Right ventricle myocardium inferior (tissue), 1 donor: ENCODE data around the gene PBRM1. TPM values are rescaled to one million over a fixed set of nuclear protein-coding genes. Genes with fewer than 3 reads are reported as not detected.
"Not testable (repeated sequence)": the region's sequence is repeated elsewhere in the genome, so short reads cannot be mapped to it uniquely, and the experiment has no call there.

Experiments used
- ATAC-seq: fragments of 200-7000 bp; cut with Tn5 transposase; one replicate; pipeline ENCODE4 v1.9.1; 2020; ENCODE audit warnings: mild to moderate bottlenecking, moderate library complexity
- DNase-seq: peaks from one replicate; pipeline ENCODE4 v3.0.0; 2021; ENCODE audit errors: missing footprints
- intact Hi-C: fragments of 100-400 bp; cut with DNase I; formaldehyde crosslinking; loops from one replicate; pipeline ENCODE4 v1.11.0; 2022
- long read RNA-seq: library from polyadenylated mRNA; unstranded; transcript quantifications from one replicate; pipeline ENCODE4 v2.0.0, GENCODE V29; 2021
- total RNA-seq: library from RNA; stranded (reverse); fragmentation: NEBNext Ultra II Directional; extraction: Animal tissue kit (Norgen Biotek cat#: 25700); gene quantifications from one replicate; pipeline ENCODE4 v1.2.1, GENCODE V29; 2021
- donor health status: DM: no; HTN: yes; CAD: no; lungs with severe emphysema.

PBRM1 gene
- 45.3 TPM for total RNA-seq
- long read RNA-seq, partial matches to known transcripts, result 3 of 6 reads
- long read RNA-seq, other reads (novel, unspliced or antisense), result 3 of 6 reads

DNA sequence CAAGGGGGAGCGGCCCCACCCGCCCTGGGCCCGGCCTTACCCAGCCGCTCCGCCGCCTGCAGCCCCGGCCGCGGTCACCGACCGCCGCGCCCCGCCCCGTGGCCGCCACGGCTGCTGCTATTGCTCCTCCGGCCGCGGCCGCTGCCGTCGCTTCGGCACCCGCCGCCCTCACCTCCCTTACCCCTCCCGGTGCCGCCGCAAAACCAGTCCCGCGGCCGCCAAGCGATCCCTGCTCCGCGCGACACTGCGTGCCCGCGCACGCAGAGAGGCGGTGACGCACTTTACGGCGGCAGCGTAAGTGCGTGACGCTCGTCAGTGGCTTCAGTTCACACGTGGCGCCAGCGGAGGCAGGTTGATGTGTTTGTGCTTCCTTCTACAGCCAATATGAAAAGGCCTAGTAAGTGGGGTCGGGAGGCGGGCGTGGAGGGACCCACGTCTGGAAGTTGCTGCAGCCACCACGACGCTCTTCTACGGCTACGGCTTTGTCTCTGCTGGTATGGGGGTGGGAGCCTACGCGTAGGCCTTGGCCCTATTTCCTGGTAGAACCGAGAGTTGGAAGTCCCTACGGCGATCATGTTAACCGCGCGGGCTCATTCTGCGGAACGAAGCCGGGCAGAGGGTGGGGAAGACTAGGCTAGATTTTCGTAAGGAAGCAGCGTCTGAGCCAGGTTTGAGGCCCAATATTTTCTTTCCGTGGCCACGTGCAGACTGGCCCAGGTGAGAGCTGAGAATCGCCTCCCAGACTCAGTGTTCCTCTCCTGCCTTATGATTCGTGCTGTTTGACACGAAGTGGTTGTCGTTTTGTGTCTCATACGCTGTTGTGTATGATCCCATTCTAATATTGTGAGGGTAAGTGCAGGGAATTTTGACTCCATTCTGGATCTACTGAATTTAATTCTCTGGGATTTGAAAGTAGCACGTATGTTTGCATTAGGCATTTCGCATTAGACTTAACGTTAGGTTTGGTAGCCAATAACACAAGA lies at the start of gene PBRM1, which contains the start of gene GNL3:
TSS of gene PBRM1 (minus strand) at position 205 of the 983 bp plus-strand sequence.
TSS of gene GNL3 (plus strand) at position 324 of the 983 bp plus-strand sequence. CDS start at position 385, 61 bp downstream.
- intact Hi-C loops, result loop anchor here (2.0 to 5.0 kb wide), 2 partner anchors 19 to 229 kb away; partner anchors contain the start of genes GLT8D1 and NISCH
- peak; percentile 91 for ATAC-seq
- peak; percentile 97 for DNase-seq

- intact Hi-C loops, result no loop called here
- no peak for ATAC-seq
- DNase-seq, result no peak
Measured at GRCh38 chr3:52733256-52733891, 47.7 kb upstream of the PBRM1 start.

DNA sequence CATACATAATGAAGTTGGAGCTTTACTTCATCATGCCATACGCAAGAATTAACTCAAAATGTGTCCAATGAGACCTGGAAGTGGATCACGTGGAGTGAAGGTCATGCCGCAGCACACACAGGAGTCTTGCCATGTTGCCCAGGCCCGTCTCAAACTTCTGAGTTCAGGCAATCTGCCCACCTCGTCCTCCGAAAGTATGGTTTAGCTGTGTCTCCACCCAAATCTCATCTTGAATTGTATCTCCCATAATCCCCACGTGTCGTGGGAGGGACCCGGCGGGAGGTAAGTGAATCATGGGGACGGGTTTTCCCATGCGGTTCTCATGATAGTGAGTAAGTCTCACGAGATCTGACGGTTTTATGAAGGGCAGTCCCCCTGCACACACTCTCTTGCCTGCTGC lies 45.9 kb upstream of the PBRM1 start:
- ATAC-seq (no peak), DNase-seq (no peak)
- intact Hi-C loops, result no loop called here

DNA sequence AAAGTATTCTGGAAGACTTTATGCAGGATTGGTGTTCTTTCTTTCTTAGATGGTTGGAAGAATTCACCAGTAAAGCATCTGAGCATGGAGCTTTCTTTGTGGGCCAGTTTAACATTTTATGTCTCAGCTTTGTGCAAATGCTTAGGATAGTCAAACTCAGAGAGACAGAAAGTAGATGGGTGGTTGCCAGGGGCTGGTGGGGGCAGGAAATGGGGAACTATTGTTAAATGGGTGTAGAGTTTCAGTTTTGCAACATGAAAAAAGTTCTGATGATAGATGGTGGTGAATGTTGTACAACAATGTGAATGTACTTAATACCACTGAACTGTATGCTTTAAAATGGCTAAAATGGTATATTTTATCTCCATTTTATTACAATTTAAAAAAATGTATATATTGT lies 45.0 kb upstream of the PBRM1 start:
- intact Hi-C loops, result no loop called here
- ATAC-seq, result no peak

GRCh38 chr3:52728753-52729152 lies 43.0 kb upstream of the PBRM1 start:
- ATAC-seq, DNase-seq, intact Hi-C loops: not testable (repeated sequence)

More for the DNA sequence above, 45.0 kb upstream of the PBRM1 start:
- no peak for DNase-seq

DNA sequence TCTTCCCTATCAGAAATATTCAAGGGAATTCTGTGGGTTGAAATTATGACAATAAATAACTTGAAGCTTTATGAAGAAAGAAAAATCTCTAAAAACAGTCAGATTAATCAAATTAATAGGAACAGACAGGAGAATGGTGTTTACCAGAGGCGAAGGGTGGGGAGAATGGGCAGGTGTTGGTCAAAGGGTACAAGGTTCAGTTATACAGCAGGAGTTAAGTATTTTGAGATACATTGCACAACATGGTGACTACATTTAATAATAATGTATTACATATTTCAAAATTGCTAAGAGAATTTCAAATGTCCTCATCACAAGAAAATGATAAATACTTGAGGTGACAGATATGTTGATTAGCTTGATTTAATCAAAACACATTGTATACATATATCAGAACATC lies 38.8 kb upstream of the PBRM1 start:
- intact Hi-C loops, result no loop called here
- DNase-seq, result no peak
- no peak for ATAC-seq

DNA sequence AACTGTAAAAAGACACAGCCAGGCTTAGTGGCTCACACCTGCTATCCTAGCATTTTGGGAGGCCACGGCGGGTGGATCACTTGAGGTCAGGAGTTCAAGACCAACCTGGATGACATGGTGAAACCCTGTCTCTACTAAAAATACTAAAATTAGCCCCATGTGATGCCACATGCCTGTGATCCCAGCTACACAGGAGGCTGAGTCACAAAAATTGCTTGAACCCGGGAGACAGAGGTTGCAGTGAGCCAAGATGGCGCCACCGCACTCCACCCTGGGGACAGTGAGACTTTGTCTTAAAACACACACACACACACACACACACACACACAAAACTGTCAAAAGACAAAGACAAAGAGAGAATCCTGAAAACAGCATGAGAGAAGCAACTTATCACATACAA lies 38.2 kb upstream of the PBRM1 start:
- DNase-seq (no peak), ATAC-seq (no peak)
- intact Hi-C loops, result no loop called here

DNA sequence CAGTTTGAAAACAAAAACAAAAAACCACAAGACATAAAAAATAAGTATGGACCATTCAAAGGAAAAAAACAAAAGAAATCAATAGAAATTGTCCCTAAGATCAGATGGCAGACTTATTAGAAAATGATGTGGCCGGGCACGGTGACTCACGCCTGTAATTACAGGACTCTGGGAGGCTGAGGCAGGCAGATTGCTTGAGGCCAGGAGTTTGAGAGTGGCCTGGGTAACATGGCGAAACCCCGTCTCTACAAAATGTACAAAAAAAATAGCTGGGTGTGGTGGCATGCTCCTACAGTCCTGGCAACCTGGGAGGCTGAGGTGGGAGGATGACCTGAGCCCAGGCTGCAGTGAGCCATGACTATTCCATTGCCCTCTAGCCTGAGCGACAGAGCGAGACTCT lies 36.8 kb upstream of the PBRM1 start:
- no peak for DNase-seq
- no peak for ATAC-seq
- intact Hi-C loops, result no loop called here

GRCh38 chr3:52721730-52722008 lies 36.0 kb upstream of the PBRM1 start:
- ATAC-seq, result no peak
- intact Hi-C loops, result no loop called here
- no peak for DNase-seq

DNA sequence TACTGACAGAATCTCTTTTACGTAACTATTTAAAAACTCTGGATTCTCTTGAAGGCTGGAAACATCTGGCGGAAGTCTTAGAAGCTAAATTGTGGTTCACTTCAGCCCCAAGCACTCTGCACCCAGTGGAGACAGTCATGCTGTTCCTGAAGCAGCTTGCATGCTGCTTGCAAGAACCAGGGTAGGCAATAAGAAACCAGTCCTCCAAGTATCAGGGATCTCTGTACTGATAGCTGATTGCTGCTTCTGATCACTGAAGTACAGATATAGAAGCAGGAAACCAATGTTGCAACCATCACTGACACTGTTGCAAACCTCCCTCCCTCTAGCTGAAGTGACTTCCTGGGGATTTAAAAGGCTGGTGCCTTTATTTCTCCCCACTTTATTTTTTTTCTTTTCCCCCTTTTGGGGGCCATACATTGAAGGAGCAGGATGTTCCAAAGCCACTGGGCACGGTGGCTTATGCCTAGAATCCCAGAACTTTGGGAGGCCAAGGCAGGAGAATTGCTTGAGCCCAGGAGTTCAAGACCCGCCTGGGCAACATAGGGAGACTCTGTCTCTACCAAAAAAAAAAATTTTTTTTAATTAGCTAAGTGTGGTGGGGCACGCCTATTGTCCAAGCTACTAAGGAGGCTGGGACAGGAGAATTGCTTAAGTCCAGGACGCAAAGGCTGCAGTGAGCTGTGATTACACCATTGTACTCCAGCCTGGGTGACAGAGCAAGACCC lies 35.5 kb upstream of the PBRM1 start:
- DNase-seq, result no peak
- intact Hi-C loops, result no loop called here
- ATAC-seq, result peak; percentile 42

- DNase-seq (no peak), ATAC-seq (no peak)
- intact Hi-C loops, result no loop called here
Measured at GRCh38 chr3:52719618-52720017, 33.9 kb upstream of the PBRM1 start.

DNA sequence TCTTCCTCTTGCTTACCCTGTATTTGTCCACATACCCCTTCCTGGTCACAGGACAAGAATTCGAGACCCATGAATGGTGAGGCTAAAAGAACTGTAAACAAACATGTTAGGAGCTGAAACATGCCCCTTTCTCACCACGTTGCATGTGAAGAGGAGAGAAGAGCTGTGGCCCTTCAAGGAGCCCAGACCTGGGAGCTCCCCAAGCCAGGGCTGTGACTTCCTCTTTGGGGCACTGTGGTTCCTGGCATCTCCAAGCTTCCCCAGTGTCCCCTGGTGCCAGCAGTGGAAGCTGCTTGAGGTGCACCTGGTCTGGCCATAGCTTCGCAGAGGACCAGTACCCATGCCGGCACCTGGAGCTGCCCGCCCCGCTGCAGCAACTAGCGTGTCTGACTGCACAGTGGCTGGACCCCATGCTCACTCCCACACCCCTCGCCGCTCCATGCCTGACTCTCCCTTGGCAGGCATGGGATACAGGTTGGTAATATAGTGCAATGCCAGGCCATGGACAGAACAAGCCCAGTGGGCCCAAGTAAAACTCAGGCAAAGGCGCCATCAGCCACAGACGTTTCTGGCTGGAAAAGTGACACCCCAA lies 30.1 kb upstream of the PBRM1 start:
- intact Hi-C loops, result no loop called here
- no peak for ATAC-seq

DNA sequence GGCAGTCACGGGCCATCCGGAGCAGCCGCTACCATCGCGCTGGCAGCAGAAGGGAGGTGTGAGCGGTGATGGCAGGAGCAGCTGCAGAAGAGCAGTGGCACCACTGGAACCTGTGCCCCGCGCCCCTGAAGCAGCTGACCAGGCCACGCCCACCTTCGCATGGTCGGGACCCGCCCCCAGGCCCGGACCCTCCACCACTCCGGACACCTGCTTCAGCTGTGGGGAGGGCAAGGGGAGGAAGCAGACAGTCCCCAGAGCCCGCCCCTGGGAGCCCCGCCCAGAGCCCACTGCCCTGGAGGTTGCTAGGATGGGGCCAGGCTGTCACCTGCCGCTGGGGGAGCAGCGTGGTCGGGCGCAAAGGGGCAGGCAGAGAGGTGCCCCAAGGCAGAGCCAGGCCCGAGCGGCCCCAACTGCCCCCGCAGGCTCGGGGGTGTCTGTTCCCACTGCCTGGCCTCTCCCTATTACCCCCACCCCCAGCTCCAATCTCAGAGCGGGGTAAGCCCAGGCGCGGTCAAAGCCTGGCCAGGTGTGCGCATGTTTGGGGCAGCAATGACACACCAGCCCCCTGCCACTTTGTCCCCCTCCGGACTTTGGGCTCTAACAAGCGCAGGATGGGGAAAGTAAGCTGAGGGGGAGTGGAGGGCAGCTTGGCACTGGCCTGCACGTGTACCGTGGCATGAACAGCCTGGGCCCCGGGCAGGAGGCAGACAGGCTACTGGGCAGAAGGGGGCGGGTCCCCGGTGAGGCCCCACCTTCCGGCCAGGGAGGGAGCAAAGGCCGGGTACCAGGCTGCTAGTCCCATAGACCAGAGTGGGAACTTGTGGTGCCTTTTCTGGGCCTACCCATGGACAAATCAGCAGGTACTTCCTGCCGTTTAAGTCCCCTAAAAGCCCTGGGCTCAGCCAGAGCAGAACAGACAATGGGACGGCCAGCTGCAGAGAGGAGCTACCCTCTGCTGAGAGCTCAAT lies 28.9 kb upstream of the PBRM1 start:
- no peak for DNase-seq
- intact Hi-C loops, result no loop called here

More for the DNA sequence above, 30.1 kb upstream of the PBRM1 start:
- no peak for DNase-seq

DNA sequence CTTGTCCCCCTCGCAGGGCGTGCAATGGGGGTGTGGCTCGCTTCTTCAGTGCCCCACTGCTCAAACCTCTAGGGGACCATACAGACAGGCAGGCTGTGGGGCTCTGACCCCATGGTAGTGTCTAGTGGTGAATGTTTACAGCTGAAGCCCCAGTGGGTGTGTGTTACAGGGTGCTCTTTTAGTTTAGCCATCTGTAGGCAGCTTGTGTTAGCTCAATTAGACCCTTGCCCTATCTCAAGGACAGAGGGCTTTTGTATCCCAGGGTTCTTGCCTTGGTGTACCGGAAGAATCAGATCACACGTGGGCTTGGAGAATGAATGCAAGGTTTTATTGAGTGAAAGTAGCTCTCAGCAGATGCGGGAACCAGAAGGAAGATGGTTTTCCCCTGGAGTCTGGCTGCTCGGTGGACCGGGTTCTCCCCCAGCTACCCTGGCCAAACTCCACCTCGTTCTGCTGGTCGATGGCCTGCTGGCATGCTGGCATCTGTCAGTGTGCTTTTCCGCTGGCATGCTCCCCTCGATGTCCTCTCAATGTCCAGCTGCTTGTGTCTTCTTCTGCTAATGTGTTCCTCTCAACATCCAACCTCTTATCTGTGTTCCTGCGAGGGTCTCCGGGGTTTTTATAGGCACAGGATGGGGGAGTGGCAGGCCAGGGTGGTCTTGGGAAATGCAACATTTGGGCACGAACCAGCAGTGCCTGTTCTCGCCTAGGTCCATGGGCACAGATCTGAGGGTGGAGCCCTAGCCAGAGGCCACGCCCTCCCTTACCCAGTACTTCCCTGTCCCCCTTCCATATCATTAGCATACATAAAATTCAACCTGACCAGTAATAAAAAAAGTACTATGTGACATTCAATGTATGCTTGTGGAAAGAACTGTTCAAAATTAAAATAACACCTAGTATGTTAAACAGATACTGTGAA lies 26.8 kb upstream of the PBRM1 start:
- no peak for ATAC-seq
- intact Hi-C loops, result no loop called here
- DNase-seq, result no peak

More for the DNA sequence above, 28.9 kb upstream of the PBRM1 start:
- ATAC-seq, result peak; percentile 34

- intact Hi-C loops, result no loop called here
- ATAC-seq (no peak), DNase-seq (no peak)
Measured at GRCh38 chr3:52710512-52710911, 24.8 kb upstream of the PBRM1 start.

- intact Hi-C loops, result loop anchor here (5.0 kb wide), 1 partner anchor 65 kb away; the partner anchor contains the start of gene NEK4
- ATAC-seq (no peak), DNase-seq (no peak)
Measured at GRCh38 chr3:52707585-52707984, 21.9 kb upstream of the PBRM1 start.
